Nephron progenitor cell (in vitro differentiated cells): ENCODE data around the gene TEAD3.
"Not testable (repeated sequence)": the region's sequence is repeated elsewhere in the genome, so short reads cannot be mapped to it uniquely, and the experiment has no call there.

Experiments
- DNase-seq: peaks from one replicate; pipeline ENCODE4 v3.0.0; 2021
- H3K27ac Mint-ChIP-seq: 2 replicates; pipeline ENCODE4 v1.8.0; 2021; ENCODE audit warnings: mild to moderate bottlenecking, moderate library complexity, mixed read lengths
- H3K27me3 Mint-ChIP-seq: 2 replicates; pipeline ENCODE4 v1.8.0; 2021; ENCODE audit warnings: mild to moderate bottlenecking, low read depth, mixed read lengths; ENCODE audit not compliant: poor library complexity
- H3K36me3 Mint-ChIP-seq: 2 replicates; pipeline ENCODE4 v1.8.0; 2021; ENCODE audit warnings: low read depth, mixed read lengths
- H3K4me1 Mint-ChIP-seq: 2 replicates; pipeline ENCODE4 v1.8.0; 2021; ENCODE audit warnings: mixed read lengths
- H3K4me3 Mint-ChIP-seq: 2 replicates; pipeline ENCODE4 v1.8.0; 2021; ENCODE audit warnings: mild to moderate bottlenecking, moderate library complexity, mixed read lengths
- H3K9me3 Mint-ChIP-seq: 2 replicates; pipeline ENCODE4 v1.8.0; 2021; ENCODE audit warnings: mild to moderate bottlenecking, moderate library complexity, mixed read lengths
- CTCF ChIP-seq: fragments of 200-600 bp; sonication (generic); IDR thresholded peaks from 2 replicates; pipeline ENCODE4 v1.5.0; 2021; ENCODE audit warnings: antibody characterized with exemption

Gene TEAD3

DNA sequence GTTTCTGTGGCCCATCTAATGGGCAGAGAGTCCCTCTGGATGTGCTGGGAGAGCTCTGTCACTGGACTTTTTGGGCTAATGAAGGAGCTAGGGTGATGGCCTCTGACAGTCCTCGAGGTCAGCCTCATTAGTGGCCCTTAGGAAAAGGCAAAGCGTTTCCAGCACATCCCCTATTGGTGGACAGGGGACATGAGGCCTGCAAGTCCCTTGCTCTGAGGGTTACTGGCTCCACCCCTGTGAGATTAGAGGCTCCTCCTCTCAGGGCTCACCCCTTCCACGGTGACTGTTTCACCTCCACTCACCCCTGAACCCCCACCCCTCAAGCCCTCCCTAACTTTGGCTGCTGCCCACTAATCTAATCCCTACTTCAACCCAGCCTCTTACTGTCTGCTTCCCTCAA is 57.6 kb downstream of the TEAD3 start:
- Mint-ChIP-seq H3K4me3 (no peak overlapping the region), H3K36me3 (no peaks in the 10 kb centered on the region), H3K27me3 (peaks cover 7% of the 10 kb centered on the region), H3K4me1 (peaks cover 12% of the 10 kb centered on the region), H3K27ac (no peak overlapping the region), H3K9me3 (no peaks in the 10 kb centered on the region)
- no peak for DNase-seq
- no peak for TF ChIP-seq CTCF

- H3K4me1 Mint-ChIP-seq, result peaks cover 12% of the 10 kb centered on the region
- H3K4me3 Mint-ChIP-seq, DNase-seq, H3K27ac Mint-ChIP-seq, H3K9me3 Mint-ChIP-seq, H3K27me3 Mint-ChIP-seq, H3K36me3 Mint-ChIP-seq: not testable (repeated sequence)
These were observed 58.4 kb downstream of the TEAD3 start for GRCh38 chr6:35438378-35439065.

DNA sequence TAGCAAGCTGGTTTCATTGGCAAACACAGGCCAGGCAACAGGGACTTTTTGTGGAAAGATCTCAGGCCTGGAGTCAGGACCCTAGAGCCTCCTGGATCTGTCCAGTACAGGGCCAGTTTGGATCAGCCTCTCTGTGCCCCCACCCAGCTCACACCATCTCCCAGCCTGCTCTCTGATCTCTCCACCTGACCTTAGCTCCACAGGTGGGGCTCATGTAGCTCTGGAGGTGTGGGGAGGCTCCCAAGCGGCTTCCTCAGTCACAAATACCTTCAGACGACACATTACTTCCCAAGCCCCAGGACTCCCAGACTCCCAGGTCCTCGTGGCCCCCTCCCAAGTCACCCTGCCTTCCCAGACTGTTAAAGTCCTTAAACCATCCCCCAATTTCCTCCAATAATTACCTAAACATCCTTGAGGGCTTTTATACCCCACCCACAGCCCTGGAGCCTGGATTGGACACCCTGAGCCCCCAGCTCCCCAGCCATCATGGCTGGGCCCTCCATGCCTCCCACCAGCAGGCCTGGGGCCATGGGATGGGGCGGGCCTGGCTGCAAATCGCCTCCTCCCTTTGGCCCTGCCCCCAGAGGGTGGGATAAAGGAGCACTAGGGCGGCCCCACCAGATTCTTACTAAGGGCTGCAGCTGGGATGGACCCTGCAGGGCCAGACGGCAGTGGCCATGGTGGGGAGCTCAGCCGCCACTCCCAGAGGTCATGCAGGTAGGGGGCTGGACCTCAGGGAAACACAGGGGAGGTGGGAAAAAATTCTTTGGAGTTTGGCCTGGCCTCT is 60.6 kb downstream of the TEAD3 start:
- no peak for TF ChIP-seq CTCF
- no peak for DNase-seq
- H3K27ac Mint-ChIP-seq, result no peak overlapping the region
- H3K36me3 Mint-ChIP-seq, result no peaks in the 10 kb centered on the region
- H3K4me1 Mint-ChIP-seq, result peaks cover 12% of the 10 kb centered on the region
- H3K9me3 Mint-ChIP-seq, result no peaks in the 10 kb centered on the region
- peaks cover 7% of the 10 kb centered on the region for H3K27me3 Mint-ChIP-seq
- no peak overlapping the region for H3K4me3 Mint-ChIP-seq

DNA sequence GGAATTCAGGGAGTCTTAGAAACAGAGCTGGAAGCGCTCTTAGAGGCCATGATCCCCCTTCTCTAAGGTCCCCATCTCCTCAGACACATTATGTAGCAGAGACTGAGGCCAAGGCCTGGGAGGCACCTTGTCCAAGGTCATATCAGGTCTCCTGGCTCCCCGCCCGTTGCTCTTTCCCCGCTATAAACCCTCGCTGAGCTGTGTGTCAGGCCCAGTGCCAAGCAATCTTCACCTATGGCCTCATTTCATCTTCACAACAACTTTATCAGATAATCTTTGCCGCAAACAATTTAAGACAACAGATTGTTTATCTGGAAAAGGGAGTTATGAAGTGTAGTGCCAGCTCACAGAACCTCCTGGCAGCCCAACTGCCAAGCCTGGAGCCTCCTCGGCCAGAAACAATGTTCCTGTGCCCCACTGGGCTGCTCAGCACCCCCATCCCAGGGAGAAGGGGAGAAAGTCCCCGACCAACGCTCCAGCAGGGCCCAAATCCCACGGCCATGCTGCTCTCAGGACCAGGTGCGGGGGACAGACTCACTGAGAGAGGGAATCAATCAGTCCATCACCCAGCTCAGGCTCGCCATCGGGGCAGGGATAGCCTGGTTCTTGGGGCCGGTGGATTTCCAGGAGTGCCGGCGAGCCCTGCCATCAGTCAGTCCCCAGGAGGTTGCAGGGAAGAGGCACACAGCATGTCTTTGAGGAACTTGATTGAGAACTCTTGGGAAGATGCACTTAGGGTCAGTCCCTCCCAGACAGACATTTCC is 61.6 kb downstream of the TEAD3 start:
- H3K9me3 Mint-ChIP-seq, result peaks cover 2% of the 10 kb centered on the region
- no peak overlapping the region for H3K4me3 Mint-ChIP-seq
- peaks cover 12% of the 10 kb centered on the region for H3K4me1 Mint-ChIP-seq

GRCh38 chr6:35432702-35433101 is 64.2 kb downstream of the TEAD3 start:
- DNase-seq, H3K27me3 Mint-ChIP-seq, H3K4me3 Mint-ChIP-seq, H3K27ac Mint-ChIP-seq, H3K36me3 Mint-ChIP-seq: not testable (repeated sequence)
- Mint-ChIP-seq H3K4me1 (peaks cover 26% of the 10 kb centered on the region), H3K9me3 (peaks cover 15% of the 10 kb centered on the region)

More for the DNA sequence above, 61.6 kb downstream of the TEAD3 start:
- no peak for DNase-seq
- TF ChIP-seq CTCF, result no peak
- H3K27ac Mint-ChIP-seq, result no peak overlapping the region
- H3K36me3 Mint-ChIP-seq, result no peaks in the 10 kb centered on the region
- H3K27me3 Mint-ChIP-seq, result peaks cover 7% of the 10 kb centered on the region

- Mint-ChIP-seq H3K4me1 (peaks cover 24% of the 10 kb centered on the region), H3K9me3 (peaks cover 15% of the 10 kb centered on the region), H3K27ac (no peak overlapping the region), H3K4me3 (no peak overlapping the region), H3K27me3 (peaks cover 7% of the 10 kb centered on the region), H3K36me3 (peaks cover 4% of the 10 kb centered on the region)
- no peak for TF ChIP-seq CTCF
- DNase-seq, result no peak
These were observed 64.6 kb downstream of the TEAD3 start for GRCh38 chr6:35432291-35432690.
